AML-193 (cell line): ENCODE measurements around the gene IMPG1.

Source experiments
- DNase-seq, 2 experiments: peaks; one replicate each; lab custom pipeline; 2025; lab: John Stamatoyannopoulos, UW

Gene IMPG1

GRCh38 chr6:76072562-76072961 is at the start of gene IMPG1:
Gene IMPG1, minus strand, starts transcription at chr6:76072662. Its CDS starts 174 bp downstream, at chr6:76072488.
- DNase-seq, result no peak

- no peak for DNase-seq
Measured at GRCh38 chr6:76120302-76120701, 47.8 kb upstream of the IMPG1 start.

DNA sequence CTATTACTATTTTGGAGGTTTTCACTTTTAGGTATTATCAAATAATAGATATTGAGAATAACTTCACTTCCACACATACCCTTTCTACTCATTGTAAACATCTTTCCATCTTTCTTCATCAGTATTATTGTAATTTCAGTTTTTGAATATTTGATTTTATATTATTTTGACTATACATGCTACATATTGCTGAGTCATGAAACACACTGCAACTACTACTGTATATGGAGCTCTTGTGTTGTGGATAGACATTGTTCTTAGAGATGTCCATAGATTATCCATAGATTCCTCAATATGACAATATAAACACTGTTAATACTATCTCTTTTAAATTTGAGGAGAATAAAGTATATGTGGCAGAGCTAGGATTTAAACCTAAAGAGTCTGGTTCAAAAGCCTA is 819 bp upstream of the IMPG1 start:
- no peak for DNase-seq

GRCh38 chr6:76057469-76057868 is 15.0 kb downstream of the IMPG1 start:
- no peak for DNase-seq

GRCh38 chr6:76052314-76052713 is 20.1 kb downstream of the IMPG1 start:
- no peak for DNase-seq

DNA sequence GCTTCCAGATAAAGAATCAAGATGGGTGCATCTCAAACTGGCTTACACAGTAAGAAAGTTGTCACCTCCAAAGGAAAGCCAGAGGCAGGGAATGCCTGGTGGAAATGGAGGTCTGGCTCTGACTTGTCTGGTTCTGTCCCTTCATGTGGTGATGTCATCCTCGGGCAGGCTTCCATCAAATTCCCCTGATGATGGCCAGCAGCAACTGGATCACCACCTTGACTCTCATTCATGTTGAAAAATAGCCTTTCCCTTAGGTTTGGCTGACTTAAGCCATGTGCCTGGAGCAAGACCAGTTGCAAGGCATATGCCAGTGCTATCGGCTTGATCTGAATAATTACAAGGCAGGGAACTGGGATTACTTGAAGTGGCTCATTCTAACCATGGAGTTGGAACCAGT is 28.8 kb downstream of the IMPG1 start:
- no peak for DNase-seq

GRCh38 chr6:76035713-76036112 is 36.7 kb downstream of the IMPG1 start:
- no peak for DNase-seq

- DNase-seq, result no peak
Measured at GRCh38 chr6:76026101-76026500, 46.4 kb downstream of the IMPG1 start.

DNA sequence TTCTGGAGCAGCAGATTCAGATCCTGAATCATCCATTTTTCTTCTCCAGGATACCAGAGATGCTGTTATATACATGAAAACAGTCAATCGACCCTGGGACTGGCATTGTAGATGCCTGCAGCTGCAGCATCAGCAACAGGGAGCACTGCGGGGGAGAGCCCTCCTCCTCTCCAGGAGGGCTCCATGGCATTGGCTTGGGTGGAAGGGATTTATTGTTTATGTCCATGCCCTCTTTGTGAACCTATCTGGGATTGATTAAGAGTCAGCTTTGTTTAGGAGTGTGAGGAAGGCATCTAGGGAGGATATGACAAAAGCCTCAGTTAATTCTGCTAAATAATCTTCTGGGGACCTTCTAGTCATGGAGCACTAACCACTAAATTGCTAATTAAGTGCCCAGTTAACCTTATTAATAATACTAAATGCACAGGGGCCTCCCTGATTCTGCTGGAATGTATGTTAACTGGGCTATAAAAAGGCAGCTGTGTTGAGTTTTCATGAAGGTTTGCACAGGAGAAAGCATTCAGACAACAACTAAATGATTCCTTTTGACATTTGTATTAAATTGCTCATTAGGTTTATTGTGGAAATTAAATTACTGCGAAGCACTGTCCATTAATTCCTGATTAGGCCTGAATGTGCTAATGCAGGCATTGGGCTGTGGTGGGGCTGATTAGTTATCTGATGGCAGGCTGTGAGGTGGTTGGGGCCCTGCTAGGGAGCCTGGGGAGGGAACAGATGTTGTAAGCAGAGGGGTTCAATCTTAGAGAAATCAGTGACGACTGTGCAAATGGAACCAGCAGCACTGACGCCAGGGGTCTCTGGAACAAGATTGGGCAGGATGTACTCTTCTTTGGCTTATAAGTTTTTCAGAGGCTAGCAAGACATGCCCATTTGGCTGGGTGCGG is 57.6 kb downstream of the IMPG1 start:
- DNase-seq, result no peak

- DNase-seq, result no peak
Measured at GRCh38 chr6:76004202-76004601, 68.3 kb downstream of the IMPG1 start.

DNA sequence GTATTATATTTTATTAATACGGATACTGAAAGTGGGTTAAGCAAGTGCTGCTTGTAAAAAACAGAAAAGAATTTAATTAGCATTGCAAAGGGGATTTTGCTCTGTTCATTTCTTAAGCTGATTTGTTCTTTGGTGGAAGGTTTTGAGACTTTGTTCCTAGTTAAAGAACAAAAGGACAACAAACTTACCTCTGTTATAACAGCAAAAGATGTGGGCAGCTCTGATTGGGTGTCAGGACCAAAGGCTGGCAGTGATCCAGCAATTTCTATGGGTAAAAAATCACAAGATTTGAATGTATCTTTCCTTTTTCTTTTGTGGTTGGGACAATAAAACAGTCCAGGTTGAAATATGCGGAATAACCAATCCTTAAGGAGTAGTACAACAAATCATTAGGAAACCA is 68.8 kb downstream of the IMPG1 start:
- no peak for DNase-seq

DNA sequence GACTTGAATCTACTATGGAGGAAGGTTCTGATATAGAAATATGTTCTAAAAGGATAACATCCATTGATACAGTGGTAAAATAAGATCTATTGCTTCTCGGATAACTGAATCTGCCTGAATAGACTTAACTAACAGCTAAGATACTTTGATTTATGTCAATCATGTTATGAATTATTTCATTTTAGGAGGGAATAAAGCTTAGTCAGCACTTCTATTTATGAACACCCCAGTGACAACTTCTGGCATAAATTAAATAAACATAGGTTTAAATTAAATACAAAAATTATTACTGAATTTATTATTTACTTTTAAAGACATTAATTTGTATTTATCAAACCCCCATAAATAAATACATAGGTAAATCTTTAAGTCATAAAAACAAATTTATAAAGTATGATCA is 69.3 kb downstream of the IMPG1 start:
- DNase-seq, result no peak

DNA sequence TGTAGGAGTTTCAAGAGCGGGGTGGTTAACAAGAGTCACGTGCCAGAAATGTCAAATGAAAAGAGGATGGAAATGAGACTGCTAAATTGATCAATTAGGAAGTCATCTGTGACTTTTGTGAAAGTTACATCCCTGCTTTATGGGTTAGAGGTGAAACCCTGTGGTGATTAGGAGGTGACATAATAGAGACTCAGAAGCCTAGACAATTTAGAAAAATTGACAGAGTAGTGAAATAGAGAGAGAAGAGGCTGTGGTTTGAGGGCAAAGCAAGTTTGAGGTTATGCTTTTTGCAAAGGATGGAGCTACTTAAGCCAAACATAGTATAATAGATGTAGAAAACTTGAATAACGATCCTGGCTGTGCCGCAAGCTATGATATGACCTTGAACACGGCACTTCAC is 71.8 kb downstream of the IMPG1 start:
- no peak for DNase-seq

- DNase-seq, result no peak
Measured at GRCh38 chr6:75997696-75998095, 74.8 kb downstream of the IMPG1 start.

DNA sequence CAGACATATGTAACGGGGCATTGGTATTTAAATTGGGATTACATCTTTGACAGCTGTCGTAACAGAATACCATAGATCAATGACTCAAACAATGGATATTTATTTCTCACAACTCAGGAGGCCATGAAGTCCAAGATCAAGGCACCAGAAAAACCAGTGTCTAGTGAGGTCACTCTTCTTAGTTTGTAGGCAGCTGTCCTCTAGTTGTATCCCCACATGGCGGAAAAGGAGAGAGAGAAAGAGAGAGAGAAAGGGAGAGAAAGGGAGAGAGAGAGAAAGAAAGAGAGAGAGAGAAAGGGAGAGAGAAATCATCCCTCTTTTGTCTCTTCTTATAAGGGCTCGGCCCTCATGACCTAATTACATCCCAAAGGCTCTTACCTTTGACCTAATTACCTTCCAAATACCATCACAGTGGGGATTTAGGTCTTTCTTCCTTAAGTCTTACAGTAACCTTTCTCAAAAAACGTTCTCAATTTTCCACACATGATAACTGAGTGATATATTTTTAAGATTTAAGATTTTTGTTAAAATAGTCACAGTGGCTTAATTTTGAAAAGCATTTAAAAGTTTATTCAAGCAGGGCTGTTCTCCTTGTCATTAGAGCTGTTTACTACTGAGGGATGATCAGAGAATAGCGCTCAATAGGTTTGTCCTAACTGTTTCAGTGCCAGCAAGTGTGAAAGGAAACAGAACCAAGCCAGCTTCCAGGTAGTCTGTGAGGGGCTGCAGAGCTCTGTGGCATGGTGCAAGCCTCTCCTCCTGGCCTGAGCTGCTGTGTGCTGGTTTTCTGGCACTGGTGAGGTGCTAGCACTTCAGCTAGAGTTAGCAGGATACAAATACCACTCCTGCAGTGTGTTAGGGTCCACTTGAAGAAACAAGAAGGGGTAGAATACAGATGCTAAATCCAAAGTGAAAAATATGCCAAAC is 79.0 kb downstream of the IMPG1 start:
- DNase-seq, result no peak

DNA sequence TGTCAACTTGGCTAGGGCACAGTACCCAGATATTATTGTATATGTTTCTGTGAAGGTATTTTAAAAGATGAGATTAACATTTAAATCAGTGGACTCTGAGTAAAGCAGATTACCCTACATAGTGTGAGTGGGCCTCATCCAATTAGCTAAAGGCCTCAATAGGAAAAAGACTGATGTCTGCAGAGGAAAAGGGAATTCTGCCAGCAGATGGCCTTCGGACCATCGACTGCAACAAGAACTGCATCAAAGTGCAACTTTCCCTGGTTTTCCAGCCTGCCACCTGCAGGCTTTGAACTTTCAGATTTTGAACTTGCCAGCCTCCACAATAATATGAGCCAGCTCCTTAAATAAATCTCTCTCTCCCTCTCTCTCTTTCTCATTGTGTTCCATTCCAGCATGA is 80.5 kb downstream of the IMPG1 start:
- no peak for DNase-seq

DNA sequence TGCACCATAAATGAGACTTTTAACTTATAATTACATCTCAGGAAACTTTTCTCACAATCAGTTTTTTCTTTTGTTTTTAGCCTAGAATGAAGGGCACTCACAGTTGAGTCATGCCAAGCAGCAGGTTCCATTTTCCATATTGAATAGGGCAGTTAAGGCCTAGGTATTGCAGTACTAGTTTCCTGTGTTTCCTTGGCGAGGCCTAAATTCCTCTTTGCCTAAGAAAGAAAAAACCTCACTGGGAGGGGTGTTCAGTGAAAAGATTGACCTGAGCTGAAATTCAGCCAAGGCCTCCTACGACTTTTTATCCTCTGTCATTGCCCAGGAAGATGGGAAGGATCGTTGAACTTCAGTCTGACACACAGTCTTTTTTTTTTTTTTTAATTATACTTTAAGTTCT is 85.5 kb downstream of the IMPG1 start:
- no peak for DNase-seq

DNA sequence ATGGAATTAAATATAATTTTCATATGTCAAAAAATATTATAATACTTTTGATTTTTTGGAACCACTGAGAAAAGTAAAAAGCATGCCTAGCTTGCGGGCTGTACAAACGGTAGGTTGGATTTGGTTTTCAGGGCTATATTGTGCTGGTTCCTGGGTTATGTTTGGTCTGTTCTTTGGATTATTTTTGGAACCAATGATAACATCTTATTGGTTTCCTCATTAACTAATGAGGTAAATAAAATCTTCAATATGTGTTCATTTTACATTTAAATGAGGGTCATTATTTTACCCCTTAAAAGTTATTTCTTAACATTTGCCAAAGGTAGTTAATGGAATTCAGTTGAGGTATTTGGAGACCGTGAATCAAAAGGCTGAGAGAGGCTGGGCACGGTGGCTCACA is 96.6 kb downstream of the IMPG1 start:
- no peak for DNase-seq

DNA sequence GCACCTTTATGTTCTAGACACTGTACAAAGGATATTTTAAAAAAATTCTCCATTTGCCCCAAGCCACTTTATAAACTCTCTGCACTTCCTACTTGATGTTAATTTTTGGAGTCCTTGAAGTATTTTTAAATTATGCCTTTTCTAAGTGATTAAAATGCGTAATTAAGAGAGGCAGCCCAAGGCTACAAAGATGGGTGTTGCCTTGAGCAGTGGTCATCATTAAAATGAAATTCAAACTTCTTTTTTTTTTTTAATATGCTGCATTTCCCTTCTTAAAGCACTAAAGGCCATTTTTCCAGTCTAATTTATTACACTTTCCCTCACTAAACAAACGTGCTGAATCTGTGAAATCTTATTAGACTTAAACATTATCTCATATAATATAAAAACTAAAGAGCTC is 102.4 kb downstream of the IMPG1 start:
- no peak for DNase-seq

DNA sequence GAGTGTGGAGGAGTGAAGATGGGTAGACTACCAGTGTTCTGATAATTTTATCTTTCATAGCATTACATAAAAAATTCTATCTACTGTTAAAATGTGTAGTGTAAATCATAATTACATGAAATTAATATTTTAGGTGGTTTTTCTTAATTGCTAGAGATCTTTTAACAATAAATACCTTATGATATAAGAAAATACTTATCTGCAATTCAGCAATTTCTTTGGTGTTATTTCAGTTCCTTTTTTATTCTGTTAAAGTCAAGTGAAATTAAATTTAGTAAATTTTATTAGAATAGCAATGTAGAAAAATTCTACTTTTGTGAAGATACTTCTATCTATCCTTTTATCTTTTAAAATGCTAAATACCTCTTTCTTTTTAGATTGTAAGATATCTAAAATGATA is 104.3 kb downstream of the IMPG1 start:
- DNase-seq, result no peak

DNA sequence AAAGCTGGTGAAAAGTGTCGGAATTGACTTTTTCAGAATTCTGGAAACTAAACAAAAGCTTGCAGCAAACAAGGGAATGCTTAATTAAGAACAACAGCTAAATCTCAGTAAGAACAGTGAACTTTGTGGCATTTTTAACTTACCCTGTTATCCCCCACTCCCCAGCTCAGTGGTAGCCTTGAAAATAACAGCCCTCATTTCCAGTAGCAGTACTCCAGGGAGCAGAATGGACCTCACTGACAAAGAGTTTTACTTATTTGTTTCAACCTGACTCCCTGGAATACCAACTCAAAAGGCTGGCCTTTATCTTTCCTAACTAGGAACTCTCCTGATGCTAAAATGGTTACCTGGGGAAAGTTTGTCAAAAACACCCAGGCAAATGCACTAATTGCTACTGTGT is 108.9 kb downstream of the IMPG1 start:
- no peak for DNase-seq

DNA sequence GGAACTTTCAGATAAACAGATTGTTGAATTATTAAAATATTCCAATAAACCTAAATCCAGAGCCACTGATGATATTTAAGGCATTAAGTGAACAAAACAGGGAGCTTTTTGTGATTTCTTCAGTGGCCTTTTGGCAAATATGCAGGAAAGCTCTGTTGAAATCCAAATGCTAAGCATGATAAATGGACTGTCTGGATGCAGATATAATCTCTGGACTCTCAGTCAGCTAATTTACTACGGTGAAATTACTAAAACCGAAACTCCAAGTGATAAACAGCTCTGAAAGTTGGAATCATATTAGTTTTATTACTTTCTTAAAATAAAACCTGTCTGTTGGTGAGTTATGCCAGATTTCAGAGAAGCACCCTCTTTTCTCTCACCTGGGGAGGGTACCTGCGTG is 120.3 kb downstream of the IMPG1 start:
- DNase-seq, result no peak

DNA sequence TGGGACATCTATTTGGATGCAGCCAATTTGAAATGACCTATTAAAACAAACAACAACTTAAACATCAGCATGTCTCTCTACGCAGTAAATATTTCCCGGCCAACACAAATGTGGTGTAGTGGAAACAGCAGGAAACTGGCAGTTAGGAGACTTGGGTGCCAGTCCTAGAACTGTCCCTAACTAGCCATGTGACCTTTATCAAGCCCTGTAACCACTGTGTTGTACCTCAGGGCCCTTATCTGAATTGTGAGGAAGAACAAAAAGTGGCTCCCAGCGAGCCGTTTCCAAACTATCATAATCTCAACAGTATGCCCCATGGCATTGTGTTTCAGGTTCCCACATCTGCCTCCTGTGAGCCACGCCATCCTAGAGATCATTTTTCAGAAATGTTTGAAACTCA is 124.5 kb downstream of the IMPG1 start:
- DNase-seq, result no peak
